Lung (tissue), 12 donors: ENCODE measurements around the gene GNA12. TPM values are rescaled to one million over a fixed set of nuclear protein-coding genes. Genes with fewer than 3 reads are reported as not detected.
"Not testable (repeated sequence)": the region's sequence is repeated elsewhere in the genome, so short reads cannot be mapped to it uniquely, and the experiment has no call there.

ENCODE experiments used
- ATAC-seq: fragments of 200-7000 bp; cut with Tn5 transposase; one replicate; pipeline ENCODE4 v1.9.1; 2020; ENCODE audit warnings: moderate number of reproducible peaks; ENCODE audit not compliant: insufficient read depth, low FRiP score
- DNase-seq, 3 donors: peaks; one replicate each; pipeline ENCODE4 v3.0.0-alpha.2; 2013 to 2017
- H3K27ac ChIP-seq, 2 donors: one replicate each; pipeline ENCODE4 v1.5.1; 2013; ENCODE audit warnings: mild to moderate bottlenecking in 2 of 2, moderate library complexity in 2 of 2, control low read depth in 1 of 2, inconsistent platforms in 1 of 2, low read depth in 1 of 2, low read length in 1 of 2
- H3K27me3 ChIP-seq, 3 donors: one replicate each; pipeline ENCODE4 v1.5.1; 2013; ENCODE audit warnings: low read length in 2 of 3; ENCODE audit not compliant: control insufficient read depth in 3 of 3, insufficient read depth in 3 of 3
- H3K36me3 ChIP-seq, 4 donors: one replicate each; pipeline ENCODE4 v1.5.1; 2013; ENCODE audit warnings: low read length in 4 of 4, mild to moderate bottlenecking in 1 of 4, moderate library complexity in 1 of 4; ENCODE audit not compliant: control insufficient read depth in 4 of 4, insufficient read depth in 4 of 4
- H3K4me1 ChIP-seq, 5 donors: one replicate each; pipeline ENCODE4 v1.5.1; 2013; ENCODE audit warnings: low read length in 5 of 5, mild to moderate bottlenecking in 2 of 5, moderate library complexity in 1 of 5; ENCODE audit not compliant: control insufficient read depth in 5 of 5, insufficient read depth in 5 of 5
- H3K4me3 ChIP-seq: one replicate; pipeline ENCODE4 v1.5.1; 2013; ENCODE audit warnings: mild to moderate bottlenecking, control low read depth, moderate library complexity
- H3K9ac ChIP-seq, 2 donors: one replicate each; pipeline ENCODE4 v1.5.1; 2013; ENCODE audit warnings: low read length in 2 of 2, control low read depth in 1 of 2; ENCODE audit not compliant: insufficient read depth in 1 of 2
- H3K9me3 ChIP-seq, 4 donors: one replicate each; pipeline ENCODE4 v1.5.1; 2013; ENCODE audit warnings: low read length in 3 of 4, mild to moderate bottlenecking in 1 of 4, moderate library complexity in 1 of 4; ENCODE audit not compliant: control insufficient read depth in 4 of 4, insufficient read depth in 3 of 4
- CTCF ChIP-seq: IDR thresholded peaks from 2 replicates; pipeline ENCODE4 v1.5.1; 2012; ENCODE audit warnings: mild to moderate bottlenecking; ENCODE audit errors: control extremely low read depth, extremely low read depth
- WGBS, 2 donors: extraction: QIAGEN DNeasy Blood & Tissue Kit; methylation state at CpG; one replicate each; pipeline ENCODE4 v1.1.7; 2013; 5-methylcytosine and 5-hydroxymethylcytosine counted together
- polyA plus RNA-seq, 2 donors: library from polyadenylated mRNA; stranded (reverse); fragments of 200-250 nt; gene quantifications; one replicate each; pipeline ENCODE4 v1.2.1, GENCODE V29; 2013
- total RNA-seq, 2 donors: library from RNA; depleted of rRNA in 1 of 2; stranded (reverse); fragments of >200 nt in 1 of 2; gene quantifications; one replicate each; pipeline ENCODE4 v1.2.1, GENCODE V29; 2014 to 2021
- donor health status: control.
- donor health status: control.
- donor health status: Bipolar disorder and iron deficiency.
- donor health status: healthy.
- donor health status: DM: yes; HTN: yes; CAD: no.

GNA12 gene
- total and polyA plus RNA-seq, 4 donors, result 11.0 to 51.9 (median 33.5) TPM

DNA sequence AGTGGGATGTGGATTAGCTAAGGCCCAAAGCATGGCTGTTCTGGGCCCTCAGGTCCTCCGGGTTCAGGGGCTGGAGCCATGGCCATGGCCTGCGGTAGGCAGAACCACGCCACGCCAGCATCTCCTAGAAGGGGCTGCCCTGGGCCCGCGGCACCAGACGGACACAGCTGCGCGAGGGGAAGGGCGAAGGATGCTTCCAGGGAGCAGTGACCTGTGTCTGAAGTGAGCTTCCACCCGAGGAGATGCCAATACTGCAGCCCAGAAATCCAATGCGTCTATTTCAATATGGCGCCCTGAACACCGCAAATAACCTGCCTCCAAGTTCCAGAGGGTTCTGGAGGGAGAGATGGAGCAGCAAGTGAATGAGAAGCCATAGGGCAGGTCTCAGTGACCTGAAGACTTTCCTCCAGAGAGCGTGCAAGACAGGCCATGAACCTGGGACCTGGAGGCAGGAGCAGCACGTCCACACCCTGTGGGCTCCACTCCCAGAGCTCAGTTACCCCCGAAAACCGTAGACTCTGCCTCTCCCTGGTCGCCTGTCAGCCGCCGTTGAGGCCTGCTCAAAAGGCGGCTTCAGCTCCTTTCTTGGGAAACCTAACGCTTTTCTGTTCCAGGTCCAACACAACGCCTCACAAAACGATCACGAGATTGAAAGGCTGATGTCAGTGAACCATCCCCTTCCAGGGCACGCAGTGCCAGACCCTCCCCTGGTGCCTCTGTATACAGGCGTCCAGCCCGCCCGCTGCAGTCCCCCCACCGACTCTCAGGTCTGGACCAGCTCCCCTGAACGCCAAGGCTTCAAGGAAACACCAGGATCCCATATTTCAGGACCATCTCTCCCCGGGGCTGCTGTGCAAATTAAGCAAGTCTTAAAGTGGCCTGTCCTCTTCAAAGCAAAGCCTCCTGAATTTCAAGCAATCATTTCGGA, 118.7 kb downstream of the GNA12 start:
- Histone ChIP-seq H3K27me3 (no peaks in the 10 kb centered on the region), H3K27ac (no peak overlapping the region), H3K9me3 (no peaks in the 10 kb centered on the region), H3K4me1 (peaks cover 0 to 24% (median 14%) of the 10 kb centered on the region in 5 donors), H3K9ac (no peak overlapping the region), H3K36me3 (peaks cover 3 to 23% (median 7%) of the 10 kb centered on the region in 4 donors), H3K4me3 (no peak overlapping the region)
- no peak for DNase-seq
- 97% methylated on average over 34 of the region's 34 CpGs for WGBS, 2 donors
- TF ChIP-seq CTCF, result no peak
- no peak for ATAC-seq

- no peak overlapping the region for H3K27ac ChIP-seq
- no peak overlapping the region for H3K4me3 ChIP-seq
- H3K9ac ChIP-seq, result no peak overlapping the region
- peaks cover 0 to 18% (median 5%) of the 10 kb centered on the region in 4 donors for H3K36me3 ChIP-seq
- ATAC-seq (no peak), DNase-seq (no peak)
- no peaks in the 10 kb centered on the region for H3K27me3 ChIP-seq
- H3K4me1 ChIP-seq, result peaks cover 0 to 16% (median 11%) of the 10 kb centered on the region in 5 donors
- WGBS, 2 donors, result 89 to 92% methylated on average over 31 of the region's 31 CpGs
- H3K9me3 ChIP-seq, result no peaks in the 10 kb centered on the region
- no peak for TF ChIP-seq CTCF
These were observed 119.5 kb downstream of the GNA12 start for GRCh38 chr7:2724453-2725177.

DNA sequence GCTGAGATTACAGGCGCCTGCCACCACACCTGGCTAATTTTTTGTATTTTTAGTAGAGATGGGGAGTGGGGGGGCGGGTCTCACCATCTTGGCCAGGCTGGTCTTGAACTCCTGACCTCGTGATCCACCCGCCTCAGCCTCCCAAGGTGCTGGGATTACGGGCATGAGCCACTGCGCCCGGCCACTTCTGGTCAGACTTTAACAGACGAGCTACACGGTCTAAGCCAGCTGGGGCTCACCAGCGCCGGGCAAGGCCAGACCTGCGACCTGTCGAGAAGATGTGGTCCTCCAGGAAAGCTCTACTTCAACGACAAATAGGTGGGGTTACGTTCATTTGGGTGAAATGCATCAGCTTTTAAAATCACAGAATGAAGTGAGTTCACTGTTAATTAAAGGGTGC, 120.1 kb downstream of the GNA12 start:
- not testable (repeated sequence) for H3K27me3 ChIP-seq, H3K4me3 ChIP-seq, H3K9ac ChIP-seq, ATAC-seq, H3K4me1 ChIP-seq, H3K27ac ChIP-seq, H3K9me3 ChIP-seq, DNase-seq
- peaks cover 0 to 18% (median 5%) of the 10 kb centered on the region in 4 donors for H3K36me3 ChIP-seq
- WGBS, 2 donors, result 98 to 99% methylated on average over 15 of the region's 15 CpGs
